NCI-H510A (cell line): Measurements from ENCODE around the gene ACTL8.

Experiments used
- DNase-seq: peaks from one replicate; lab custom pipeline; 2025; lab: John Stamatoyannopoulos, UW

The ACTL8 gene

DNA sequence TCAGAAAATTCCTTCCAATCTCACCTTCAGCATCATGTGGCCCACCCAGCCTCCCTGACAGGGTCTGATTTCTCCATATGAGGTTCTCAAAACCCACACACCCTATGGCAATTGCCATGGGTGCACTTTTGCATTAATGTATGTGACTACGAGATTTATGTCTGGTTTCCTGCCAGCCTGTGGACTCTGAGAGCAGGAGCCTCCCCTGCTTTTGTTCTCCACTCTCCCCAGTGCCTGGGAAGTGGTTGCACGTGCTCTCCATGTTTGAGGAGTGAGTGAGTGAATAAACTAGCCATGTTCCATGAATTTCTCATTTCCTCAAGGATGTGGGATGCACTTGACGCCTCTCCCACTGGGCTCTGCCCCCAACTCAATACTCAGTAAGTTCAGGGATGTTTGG lies 91.2 kb downstream of the ACTL8 start:
- no peak for DNase-seq

DNA sequence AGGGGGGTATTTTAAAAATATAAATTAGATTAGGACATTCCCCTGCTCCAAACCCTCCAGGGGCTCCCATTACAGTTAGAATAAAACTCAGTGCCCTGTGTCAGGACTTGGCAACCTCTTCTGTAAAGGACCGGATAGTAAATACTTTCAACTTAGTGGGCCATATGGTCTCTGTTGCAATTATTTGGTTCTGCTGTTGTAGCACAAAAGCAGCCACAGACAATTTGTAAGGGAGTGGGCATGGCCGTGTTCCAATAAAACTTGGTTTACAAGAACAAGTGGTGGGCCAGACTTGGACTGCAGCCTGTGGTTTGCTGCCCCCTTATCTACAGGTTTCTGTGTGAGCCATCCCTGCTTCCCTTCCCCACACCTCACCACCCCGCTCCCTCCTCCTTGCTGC lies 92.0 kb downstream of the ACTL8 start:
- no peak for DNase-seq

DNA sequence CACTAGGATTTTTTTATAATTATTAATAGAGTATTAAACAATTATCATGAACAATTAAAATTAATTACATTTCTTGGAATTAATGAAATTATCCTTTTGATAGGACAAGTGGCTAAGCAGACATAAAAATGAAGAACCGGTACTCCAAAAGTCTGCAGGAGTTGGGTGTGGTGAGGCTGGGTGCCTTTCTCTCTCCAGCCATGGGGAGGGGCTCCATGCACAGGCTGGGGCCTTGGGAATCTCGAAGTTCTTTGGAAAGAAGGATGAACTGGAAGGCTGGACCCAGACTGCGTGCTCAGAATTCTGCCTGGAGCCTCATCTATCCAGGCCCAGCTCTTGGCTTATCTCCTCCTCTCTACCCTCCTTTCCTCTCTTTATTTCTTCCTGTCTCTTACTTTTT lies 94.1 kb downstream of the ACTL8 start:
- DNase-seq, result no peak

DNA sequence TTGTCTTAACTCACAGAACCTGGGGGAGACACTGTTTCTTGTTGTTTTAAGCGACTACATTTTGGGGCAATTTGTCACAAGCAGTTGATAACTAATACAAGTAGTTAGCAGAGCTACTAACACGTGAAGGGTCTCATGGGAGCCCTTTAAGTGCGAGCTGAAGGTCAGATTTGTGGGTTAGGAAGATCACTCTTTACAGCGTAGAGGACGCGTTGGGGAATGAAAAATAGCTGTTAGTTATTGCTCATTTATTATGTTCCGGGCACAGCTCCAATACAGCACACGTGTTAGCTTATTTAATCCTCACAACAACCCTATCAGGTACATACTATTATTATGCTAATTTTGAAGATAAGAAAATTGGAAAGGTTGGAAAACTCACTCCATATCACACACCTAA lies 95.9 kb downstream of the ACTL8 start:
- DNase-seq, result no peak

DNA sequence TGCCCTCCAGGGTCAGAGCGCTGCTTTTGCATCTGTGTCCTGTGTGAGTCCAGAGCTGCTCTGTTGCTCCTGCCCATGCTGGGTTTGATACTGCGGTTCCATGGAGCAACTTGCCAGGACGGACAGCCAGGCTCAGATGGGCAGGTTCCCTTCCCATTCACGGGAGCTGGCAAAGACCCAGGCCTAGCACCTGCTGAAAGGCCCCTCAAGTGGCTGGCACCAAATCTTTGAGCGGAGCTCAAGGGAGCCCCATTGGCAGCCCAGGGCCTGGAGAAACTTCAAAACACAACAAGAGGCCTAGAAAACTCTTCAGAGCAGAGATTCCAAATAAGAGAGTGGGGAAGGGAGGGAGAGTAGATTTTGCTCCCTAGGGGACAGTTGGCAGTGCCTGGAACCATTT lies 97.2 kb downstream of the ACTL8 start:
- DNase-seq, result no peak

DNA sequence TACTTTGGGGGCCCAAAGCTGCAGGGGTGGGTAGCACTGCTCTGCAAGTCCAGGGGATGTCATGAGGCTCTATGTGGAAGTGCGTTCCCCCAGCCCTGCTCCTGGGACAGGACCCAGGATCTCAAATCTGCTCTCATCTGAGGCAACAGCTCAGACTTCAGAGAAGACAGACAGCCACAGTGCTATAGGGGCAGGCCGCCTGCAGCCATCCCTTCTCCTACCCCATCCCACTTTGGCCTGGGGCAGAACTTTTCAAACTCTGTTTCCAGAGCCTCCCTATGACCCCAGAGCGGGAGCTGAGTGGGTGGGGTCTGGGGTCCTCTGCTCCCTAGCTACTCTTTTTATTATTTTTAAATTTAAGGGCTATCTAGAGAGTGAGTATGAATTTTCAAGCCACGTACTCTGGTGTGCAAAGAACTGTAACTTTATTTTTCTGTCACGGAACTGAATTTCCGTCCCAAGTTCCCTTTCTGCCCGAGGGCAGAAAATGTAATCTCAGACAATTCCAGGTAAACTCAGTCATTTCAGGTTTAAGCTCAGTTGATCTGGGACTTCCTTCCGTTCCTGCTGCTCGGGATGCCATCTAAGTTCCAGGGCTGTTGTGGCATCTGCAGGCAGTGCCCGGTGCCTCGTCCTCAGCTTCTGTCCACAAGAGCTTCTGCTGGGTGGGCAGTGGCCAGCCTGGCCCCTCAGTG lies 98.3 kb downstream of the ACTL8 start:
- DNase-seq, result no peak

DNA sequence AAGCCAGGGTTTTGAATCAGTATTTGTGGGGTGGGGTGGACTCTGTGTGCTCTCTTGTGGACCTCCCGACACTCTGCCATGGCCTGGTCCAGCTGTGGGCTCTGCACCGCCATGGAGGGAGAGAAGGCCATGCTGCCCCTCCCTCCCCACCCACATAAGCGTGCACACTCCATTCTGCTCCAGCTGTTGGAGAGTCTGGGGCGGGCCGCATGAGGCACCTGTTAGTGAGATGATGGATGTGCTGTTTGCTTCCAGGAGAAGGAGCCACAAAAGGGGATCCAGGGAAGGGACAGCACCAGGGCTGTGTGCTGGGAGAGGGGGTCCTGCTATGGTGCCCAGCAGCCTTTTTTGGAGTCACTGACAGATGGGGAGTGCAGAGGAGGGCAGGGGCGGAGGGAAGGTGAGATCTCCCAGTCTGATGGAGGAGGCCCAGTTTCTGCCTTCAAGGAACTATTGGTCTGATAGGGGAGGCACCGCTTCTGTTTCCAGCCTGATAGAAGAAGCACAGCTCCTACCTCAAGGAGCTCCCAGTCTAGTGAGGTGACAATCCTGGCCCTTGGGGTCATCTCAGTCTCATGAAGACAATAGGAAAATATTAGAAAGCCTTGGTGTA lies 101.5 kb downstream of the ACTL8 start:
- DNase-seq, result no peak

DNA sequence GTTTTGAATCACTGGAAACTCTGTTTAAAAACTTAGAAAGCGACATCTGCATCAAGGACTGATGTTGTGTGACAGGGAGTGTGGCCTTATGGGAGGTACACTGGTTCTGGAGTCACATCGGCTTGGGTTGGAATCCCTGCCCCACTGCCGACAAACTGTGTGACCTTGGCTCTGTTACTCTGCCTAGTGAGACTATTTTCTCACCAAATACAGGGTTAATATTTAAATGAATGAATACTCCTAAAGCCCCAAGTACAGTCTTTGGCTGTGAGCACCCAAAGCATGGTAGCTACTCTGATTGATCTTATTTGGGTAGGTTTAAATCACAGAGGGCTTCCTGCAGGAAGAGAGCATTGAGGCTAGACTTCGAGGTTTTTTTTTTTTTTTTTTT lies 102.0 kb downstream of the ACTL8 start:
- DNase-seq, result no peak

DNA sequence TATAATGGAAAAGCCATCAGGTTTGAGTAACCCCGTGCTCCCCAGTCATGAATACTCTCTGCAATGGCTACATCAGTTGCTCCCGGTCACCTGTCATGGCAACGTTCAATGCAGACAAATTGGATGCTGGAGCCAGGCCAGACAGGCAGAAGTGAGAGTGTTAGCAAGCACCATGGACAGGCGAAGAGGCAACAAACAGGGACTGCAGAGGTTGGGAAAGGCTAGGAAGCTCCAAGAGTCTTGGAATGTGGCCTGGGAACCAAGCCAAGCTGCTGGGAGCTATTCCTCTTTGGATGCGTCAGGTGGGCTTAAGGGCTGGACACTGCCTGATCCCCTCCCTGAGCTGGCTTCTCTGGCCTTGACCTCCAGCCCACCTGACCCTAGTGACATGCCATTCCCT lies 102.9 kb downstream of the ACTL8 start:
- no peak for DNase-seq

DNA sequence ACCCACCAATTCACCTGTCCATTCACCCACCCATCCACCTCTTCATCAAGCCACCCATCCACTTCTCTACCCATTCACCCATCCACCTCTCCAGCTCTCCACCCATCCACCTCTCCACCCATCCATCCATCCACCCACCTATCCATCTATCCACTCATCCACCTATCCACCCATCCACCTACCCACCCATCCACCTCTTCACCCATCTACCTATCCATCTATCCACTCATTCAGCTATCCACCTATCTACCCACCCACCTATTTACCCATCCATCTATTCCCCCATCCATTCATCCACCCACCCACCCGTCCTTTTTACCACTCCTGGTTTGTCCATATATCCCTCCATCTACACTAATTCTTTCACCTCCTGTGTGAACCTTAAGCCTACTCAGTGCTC lies 105.7 kb downstream of the ACTL8 start:
- DNase-seq, result no peak

DNA sequence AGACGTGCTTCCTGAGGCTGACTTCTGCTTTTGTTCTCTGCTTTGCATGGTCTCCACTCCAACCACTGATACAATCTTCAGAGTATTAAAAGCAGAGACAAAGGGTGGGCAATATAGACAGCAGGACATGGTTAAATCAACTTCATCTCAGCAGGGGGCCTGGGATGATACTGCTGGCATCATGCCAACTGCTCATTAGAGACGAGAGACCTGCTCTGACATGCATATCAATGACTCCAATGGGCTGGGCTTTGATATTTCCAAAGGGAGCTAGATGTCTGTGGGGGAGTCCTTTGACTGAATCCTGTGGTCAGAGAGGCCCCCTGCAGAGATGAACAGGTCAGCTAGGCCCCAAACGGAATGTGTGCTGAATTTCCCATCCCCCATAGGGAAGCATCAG lies 106.6 kb downstream of the ACTL8 start:
- peak; percentile 57 for DNase-seq

DNA sequence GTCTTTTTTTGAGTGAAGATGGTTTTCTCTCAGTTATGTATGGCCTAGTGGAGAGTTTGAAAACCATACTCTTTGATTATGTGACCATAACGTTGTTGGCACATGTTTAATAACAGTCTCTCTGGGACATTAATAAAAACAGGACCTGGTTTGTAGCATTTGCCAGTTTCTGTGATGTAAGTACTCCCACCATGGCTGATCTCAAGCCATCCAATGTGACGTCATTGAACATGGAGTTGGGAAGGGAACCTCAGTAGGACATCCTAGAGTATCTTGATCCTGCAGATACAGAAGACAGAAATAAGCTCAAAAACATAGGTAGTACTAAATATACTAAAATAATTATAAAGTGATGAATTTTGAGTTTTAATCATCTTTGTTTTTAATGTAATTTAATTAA lies 107.0 kb downstream of the ACTL8 start:
- no peak for DNase-seq

DNA sequence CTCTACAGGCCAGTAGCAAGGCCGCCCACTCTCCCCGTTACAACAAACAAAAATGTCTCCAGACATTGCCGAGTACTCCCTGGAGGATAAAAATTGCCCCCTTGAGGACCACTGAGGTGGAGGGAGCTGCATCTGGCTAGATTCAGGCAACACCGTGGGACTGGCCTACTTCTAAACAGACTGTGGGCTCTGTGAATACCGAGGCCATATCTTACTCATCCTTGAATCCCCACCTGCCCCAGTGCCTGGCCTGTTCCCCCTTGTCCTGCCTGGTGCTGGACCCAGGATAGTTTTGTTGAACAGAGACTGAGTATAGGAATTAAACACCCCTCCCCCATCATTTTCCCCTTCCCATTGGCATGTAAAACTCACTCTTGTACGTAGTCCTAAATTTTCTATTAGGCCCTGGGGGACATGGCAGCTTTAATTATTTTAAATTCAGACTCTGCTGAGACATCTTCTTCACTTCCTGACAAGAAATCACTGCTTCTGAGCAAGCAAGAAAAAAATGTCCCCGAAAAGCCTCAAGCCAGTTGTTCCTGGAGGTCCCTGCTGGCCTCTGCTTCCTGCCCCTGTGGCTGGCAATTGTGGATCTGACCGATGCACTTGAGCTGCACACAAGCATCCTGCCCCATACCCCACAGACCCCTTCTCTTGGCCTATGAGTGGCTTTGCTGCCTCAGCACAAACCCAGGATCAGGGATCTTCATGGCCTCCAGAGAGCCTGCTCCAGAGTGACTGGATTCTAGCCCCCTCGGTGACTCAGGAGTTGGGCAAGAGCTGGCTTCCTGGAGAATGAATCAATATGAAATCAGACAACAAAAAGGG lies 111.0 kb downstream of the ACTL8 start:
- DNase-seq, result no peak

DNA sequence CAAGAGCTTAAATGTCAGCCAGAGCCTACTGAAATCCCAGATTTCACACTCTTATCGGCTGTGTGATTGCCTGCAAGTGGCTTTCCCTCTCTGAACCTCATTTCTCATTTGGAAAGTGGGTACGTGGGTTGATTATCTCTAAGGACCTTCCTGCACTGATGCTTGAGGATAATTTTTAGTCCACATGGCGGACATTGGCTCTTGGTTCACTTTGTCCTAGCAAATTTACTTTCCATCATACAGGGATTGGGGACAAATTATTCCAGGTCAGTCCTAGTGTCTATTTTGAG lies 111.6 kb downstream of the ACTL8 start:
- DNase-seq, result no peak

DNA sequence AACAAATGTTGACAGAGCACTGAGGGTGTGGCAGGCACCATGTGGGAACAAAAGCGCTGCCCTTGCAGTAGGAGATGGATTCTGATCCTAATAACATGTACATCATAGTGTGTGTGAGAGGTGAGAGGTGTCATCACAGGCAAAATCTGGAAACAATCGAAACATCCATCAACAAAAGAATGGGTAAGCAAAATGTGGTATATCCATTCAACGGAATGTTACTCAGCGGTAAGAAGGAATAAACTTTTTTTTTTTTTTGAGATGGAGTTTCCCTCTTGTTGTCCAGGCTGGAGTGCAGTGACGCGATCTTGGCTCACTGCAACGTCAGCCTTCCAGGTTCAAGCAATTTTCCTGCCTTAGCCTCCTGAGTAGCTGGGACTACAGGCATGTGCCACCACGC lies 112.3 kb downstream of the ACTL8 start:
- no peak for DNase-seq

DNA sequence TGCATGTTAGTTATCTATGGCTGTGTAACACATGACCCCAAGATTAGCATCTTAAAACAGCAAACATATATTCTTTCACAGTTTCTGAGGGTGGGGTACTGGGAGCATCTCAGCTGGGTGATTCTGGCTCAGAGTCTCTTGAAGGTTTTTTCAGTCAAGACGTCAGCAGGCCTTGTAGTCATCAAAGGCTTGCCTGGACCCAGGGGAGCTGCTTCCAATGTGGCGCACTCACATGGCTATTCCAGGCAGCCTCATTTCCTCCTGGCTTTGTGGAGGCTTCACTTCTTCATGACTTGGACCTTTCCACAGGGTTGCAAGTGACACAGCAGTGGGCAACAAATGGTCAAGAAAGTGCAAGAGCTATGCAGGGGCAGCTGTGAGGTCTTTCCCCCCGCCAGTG lies 114.7 kb downstream of the ACTL8 start:
- no peak for DNase-seq

DNA sequence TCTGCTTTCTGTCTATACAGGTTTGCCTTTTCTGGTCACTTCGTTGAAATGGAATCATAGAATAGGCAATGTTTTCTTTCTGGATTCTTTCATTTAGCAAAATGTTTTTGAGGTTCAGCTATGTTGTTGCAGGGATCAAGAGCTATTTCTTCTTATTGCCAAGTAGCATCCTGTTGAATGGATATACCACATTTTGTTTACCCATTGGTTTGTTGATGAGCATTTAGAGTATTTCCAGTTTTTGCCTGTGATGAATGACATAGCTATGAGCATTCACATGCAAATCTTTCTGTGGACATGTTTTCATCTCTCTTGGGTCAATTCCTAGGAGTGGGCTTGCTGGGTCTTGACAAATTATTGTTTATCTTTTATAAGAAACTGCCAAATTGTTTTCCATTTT lies 115.5 kb downstream of the ACTL8 start:
- no peak for DNase-seq

DNA sequence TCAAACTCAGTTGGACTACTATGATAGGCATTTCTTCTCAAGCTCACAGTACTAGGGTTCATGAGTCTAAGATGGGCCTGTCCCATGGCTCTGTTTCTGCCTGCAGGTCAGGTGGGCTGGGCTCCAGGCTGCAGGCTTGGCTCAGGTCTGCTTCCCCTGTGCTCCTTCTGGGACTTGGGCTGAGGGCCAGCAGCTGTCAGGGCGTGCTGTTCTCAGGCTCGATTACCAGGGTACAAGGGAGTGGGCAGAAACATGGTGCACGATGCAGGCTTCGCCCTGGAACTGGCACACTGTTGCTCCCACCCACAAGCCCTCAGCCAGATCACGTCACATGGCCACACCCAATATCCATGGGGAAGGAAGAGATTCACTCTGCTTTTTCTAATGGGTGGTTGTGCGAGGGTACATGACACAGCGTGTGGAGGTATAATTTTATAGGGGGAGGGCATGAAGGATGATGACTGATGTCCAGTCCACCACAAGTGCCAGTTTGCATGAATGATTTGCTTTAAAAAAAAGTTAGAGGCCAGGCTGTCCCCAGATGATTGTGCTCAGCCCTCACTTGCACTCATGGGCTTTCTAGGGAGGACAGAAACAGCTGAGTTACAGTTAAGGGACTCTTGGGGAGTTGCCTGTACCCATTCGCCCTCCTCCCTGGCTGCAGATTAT lies 118.0 kb downstream of the ACTL8 start:
- no peak for DNase-seq

DNA sequence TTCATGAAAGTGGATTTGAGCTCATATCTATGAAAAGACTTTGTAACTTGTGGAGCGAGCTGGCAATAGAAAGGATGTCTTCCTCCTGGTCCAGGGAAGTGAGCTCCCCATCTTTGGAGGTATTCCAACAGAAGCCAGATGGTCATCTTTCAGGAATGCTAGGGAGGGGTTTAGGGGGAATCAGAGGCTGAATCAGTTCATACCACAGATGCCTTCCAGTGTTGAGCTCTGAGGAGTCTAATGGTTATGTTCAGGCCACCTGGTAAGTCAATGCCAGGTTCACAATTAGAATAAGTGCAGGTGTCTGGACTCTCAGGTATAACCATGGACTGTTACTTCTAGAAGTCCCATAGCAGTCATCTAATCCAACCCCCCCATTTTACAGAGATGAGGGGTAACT lies 119.1 kb downstream of the ACTL8 start:
- DNase-seq, result no peak

DNA sequence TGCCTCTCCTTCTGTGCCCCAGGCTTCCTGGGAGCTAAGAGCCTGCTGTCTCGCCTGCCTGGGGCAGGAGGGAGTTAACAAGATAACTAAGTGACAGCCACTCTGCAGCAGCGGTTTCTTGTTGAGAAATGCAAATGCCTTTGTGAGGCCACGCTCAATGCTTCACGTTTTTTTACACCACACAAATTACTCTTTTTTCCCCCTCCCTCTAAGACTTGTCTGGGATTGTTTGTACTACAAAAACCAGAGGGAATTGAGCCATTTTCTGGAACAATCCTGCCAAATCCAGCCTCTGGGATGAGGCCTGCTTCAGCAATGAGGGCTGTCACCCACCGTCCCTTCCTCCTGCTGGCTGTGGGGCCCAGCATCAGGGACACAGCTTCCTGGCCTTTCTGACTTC lies 119.6 kb downstream of the ACTL8 start:
- no peak for DNase-seq

DNA sequence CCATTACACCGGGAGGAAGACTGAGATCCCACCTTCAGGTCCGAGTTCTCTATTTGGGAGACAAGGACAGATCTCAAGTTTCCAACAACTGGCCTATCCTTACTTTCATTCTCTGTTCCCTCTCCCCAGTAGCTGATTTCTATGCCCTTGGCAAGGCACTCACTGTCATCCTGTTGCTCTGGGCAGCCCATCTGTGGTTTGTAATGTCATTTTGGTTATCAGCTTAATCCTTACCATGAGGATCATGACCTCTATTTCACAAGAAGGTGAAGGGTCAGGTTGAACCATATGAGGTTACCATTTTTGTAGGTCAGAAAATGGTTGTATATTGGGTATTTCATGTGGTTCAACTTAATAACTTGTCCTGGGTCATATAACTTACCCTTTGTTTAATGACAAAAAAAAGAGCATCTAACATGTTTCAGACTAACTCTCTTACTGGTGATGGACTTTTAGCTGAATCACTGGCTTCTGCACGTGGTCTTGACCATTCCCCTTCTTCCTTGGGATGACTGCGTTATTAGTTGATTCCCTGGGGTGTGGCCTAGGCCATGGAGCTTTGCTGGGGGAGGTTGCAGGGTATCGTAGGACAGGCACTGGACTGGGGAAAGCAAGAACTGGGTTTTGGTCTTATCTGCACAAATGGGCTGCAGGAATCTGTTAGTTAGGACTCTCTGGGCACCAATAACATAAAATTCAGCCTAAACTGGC lies 120.2 kb downstream of the ACTL8 start:
- DNase-seq, result no peak

DNA sequence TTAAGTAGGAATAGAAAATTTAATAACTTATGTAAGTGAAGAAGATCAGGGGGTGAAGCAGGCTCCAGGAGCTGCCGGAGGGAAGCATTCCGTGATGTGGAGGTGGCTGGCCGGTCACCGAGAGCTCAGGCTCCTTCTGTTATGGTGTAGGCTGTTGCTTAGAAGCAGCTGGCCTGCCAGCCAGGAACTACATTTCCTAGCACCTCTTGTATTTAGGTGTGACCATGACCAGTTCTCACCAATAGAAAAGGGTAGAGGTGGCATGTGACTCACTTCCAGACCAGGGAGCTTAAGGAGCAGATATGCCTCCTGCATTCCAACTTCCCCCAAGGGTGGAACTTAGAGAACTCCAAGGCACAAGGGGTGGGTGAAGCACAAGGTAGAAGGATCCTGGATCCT lies 120.7 kb downstream of the ACTL8 start:
- DNase-seq, result no peak
